Mammary epithelial cell (primary cell): Measurements from ENCODE around the gene CPEB3.

Source experiments
- CTCF ChIP-seq, 2 donors: IDR thresholded peaks in 1 of 2; conservative IDR thresholded peaks in 1 of 2; 2 replicates each; pipeline ENCODE4 v1.5.1; 2011 to 2012; ENCODE audit warnings: inconsistent platforms in 2 of 2, low read length in 2 of 2, mild to moderate bottlenecking in 2 of 2, control low read depth in 1 of 2, low read depth in 1 of 2; ENCODE audit not compliant: insufficient read depth in 1 of 2; ENCODE audit errors: extremely low read depth in 1 of 2
- EZH2 ChIP-seq: IDR thresholded peaks from 2 replicates; pipeline ENCODE4 v1.6.1; 2012; ENCODE audit warnings: low read length, inconsistent platforms, borderline replicate concordance

- no peak for TF ChIP-seq CTCF (conservative IDR thresholded peaks at IDR 0.05 in 1 of 2, IDR thresholded peaks at IDR 0.05 in 1 of 2; ENCODE audit: extremely low read depth in 1 of 2, insufficient read depth in 1 of 2, low read depth in 1 of 2, low read length in 2 of 2)
- no peak for TF ChIP-seq EZH2
These were observed 7.6 kb upstream of the CPEB3 start for GRCh38 chr10:92298487-92298886.
